Astrocyte (in vitro differentiated cells and primary cell): ENCODE data around the gene PTPN22.

Source experiments
- CTCF ChIP-seq: IDR thresholded peaks from 2 replicates; pipeline ENCODE4 v1.5.1; 2011; ENCODE audit warnings: low read depth, mild to moderate bottlenecking, inconsistent platforms, low read length, moderate library complexity; ENCODE audit not compliant: insufficient read depth
- EZH2 ChIP-seq: IDR thresholded peaks from 2 replicates; pipeline ENCODE4 v1.6.1; 2012; ENCODE audit warnings: mild to moderate bottlenecking, low read length, inconsistent platforms; ENCODE audit not compliant: insufficient read depth

GRCh38 chr1:113850127-113850796, 21.2 kb downstream of the PTPN22 start:
- TF ChIP-seq CTCF: no peak
- no peak for TF ChIP-seq EZH2
